ENCODE results near the gene TJAP1.
"Not testable (repeated sequence)": the region's sequence is repeated elsewhere in the genome, so short reads cannot be mapped to it uniquely, and the experiment has no call there.

TJAP1 gene

DNA sequence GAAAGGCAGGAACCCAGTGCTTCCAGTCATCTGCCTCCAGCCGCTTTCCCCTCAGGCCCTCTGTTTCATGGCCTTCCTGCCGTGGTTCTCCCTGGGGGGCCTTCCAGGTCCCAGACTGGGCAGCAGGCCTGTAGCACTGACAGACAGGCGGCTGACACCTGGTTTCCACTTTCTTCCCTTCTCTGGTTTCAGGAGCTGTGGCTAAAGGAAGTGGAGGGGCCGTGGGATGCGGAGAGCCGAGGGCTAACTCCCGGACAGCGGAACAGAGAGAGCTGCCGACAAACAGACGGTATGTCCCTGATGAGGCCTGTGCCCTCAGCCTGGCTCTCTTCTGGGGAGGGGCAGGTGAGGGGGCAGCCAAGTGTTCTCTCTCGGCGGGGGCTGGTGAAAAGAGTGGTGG lies 20.3 kb downstream of the TJAP1 start:
- no peaks in the 10 kb centered on the region for H3K27me3 ChIP-seq (ENCODE audit: insufficient read depth, low read length)
- H3K4me1 ChIP-seq (ENCODE audit: insufficient read depth, low read length) = peaks cover 14% of the 10 kb centered on the region
- H3K9ac ChIP-seq (ENCODE audit: low read depth, low read length) = no peak overlapping the region
- H3K27ac ChIP-seq (ENCODE audit: low read length) = no peak overlapping the region
- no peaks in the 10 kb centered on the region for H3K9me3 ChIP-seq (ENCODE audit: insufficient read depth, low read depth, low read length)
- H3K36me3 ChIP-seq (ENCODE audit: insufficient read depth, low read depth, low read length) = peaks cover 59% of the 10 kb centered on the region
- no peak overlapping the region for H3K4me3 ChIP-seq (ENCODE audit: low read length)

DNA sequence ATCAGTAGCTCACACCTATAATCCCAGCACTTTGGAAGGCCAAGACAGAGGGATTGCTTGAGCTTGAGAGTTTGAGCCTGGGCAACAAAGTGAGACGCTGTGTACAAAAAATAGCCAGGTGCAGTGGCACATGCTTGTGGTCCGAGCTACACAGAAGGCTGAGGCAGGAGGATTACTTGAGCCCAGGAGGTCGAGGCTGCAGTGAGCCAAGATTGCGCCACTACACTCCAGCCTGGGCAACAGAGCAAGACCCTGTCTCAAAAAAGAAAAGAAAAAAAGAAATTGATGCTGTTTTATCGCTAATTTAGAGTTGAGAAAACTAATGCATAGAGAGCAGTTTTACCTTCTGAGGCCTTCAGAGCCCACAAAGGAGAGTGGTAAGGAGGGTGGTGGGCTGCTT lies 20.9 kb downstream of the TJAP1 start:
- not testable (repeated sequence) for H3K4me1 ChIP-seq (ENCODE audit: insufficient read depth, low read length); H3K27ac ChIP-seq (ENCODE audit: low read length); H3K9me3 ChIP-seq (ENCODE audit: insufficient read depth, low read depth, low read length); H3K4me3 ChIP-seq (ENCODE audit: low read length); H3K27me3 ChIP-seq (ENCODE audit: insufficient read depth, low read length); H3K9ac ChIP-seq (ENCODE audit: low read depth, low read length)
- H3K36me3 ChIP-seq (ENCODE audit: insufficient read depth, low read depth, low read length) = peaks cover 65% of the 10 kb centered on the region

DNA sequence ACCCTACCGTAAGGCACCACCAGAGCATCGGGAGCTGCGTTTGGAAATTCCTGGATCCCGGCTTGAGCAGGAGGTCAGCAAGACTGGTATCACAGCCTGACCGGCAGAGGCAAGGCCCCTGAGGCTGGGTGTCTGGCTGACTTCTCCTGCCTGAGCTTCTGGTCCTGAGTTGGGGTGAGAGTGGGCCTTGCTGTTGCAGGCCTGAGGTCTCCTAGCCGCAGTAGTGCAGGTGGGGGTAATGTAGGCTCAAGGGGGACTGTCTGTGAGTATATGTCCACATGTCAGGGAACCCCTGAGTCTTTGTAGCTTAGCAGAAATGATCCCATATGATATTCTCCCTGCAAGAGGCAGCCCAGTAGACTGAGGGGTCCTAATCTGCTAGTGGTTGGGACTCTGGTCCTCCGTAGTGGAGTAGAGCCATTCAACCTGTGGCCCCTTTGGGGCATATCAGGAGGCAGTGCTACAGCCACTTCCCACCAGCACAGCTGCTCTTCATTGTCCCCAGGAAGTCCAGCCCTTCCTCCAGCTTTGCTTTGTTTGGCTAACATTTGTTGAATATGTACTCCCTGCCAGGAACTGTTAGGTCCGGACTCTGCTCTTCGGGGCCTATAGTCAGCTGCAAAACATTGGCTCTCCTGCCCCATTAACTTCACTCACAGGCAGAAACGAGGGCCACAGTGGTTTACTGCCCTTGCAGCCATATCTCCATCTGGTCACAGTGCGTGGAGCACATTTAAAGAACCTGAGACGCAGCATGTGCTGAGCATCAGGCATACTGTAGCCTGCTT lies 21.9 kb downstream of the TJAP1 start:
- H3K36me3 ChIP-seq (ENCODE audit: insufficient read depth, low read depth, low read length) = peaks cover 67% of the 10 kb centered on the region
- H3K27me3 ChIP-seq (ENCODE audit: insufficient read depth, low read length) = no peaks in the 10 kb centered on the region
- no peak overlapping the region for H3K4me3 ChIP-seq (ENCODE audit: low read length)
- H3K27ac ChIP-seq (ENCODE audit: low read length) = no peak overlapping the region
- no peak overlapping the region for H3K9ac ChIP-seq (ENCODE audit: low read depth, low read length)
- H3K9me3 ChIP-seq (ENCODE audit: insufficient read depth, low read depth, low read length) = no peaks in the 10 kb centered on the region
- H3K4me1 ChIP-seq (ENCODE audit: insufficient read depth, low read length) = peaks cover 6% of the 10 kb centered on the region

DNA sequence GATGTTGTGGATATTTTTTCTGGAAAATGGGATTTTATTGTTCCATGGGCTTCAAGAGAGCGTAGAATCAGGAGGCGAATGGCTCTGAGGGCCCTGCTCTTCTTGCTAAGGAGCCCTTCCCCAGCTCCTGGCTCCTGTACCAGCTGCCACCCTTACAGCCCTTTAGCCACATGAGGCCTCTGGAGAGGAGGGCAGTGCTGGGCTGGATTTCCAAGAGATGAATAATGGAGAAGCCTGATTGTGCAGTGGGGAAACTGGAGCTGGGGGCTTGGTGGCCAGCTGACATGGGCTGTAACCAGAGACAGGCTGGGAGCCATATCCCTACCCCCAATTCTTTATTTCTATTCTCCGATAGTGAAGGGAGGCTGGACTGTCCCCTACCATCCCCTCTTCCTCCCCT lies 23.6 kb downstream of the TJAP1 start:
- Histone ChIP-seq H3K4me1 (ENCODE audit: insufficient read depth, low read length) (peaks cover 4% of the 10 kb centered on the region), H3K9me3 (ENCODE audit: insufficient read depth, low read depth, low read length) (no peaks in the 10 kb centered on the region), H3K27ac (ENCODE audit: low read length) (no peak overlapping the region), H3K4me3 (ENCODE audit: low read length) (no peak overlapping the region), H3K36me3 (ENCODE audit: insufficient read depth, low read depth, low read length) (peaks cover 77% of the 10 kb centered on the region), H3K27me3 (ENCODE audit: insufficient read depth, low read length) (no peaks in the 10 kb centered on the region), H3K9ac (ENCODE audit: low read depth, low read length) (no peak overlapping the region)

DNA sequence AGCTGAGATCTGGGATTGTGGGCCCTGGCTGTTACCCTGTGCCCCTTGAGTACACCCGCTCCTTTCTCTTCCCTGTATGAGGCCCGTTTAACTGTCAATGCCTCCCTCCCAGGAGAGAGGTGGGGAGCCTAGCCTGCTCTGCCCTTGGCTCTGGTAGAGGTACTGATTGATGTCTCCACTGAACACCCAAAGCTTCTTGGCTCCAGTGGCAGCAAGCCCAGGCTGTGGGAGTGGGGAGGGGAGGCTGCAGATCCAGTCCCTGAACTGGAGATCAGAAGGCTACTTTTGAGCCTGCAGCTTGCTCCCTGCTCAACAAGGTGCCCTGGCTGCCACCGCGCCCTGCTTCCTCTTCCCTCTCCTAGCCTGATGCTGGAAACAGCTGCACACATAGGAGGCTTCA lies 25.3 kb downstream of the TJAP1 start:
- H3K27ac ChIP-seq (ENCODE audit: low read length) = no peak overlapping the region
- H3K4me3 ChIP-seq (ENCODE audit: low read length) = no peak overlapping the region
- no peaks in the 10 kb centered on the region for H3K4me1 ChIP-seq (ENCODE audit: insufficient read depth, low read length)
- peaks cover 9% of the 10 kb centered on the region for H3K27me3 ChIP-seq (ENCODE audit: insufficient read depth, low read length)
- no peak overlapping the region for H3K9ac ChIP-seq (ENCODE audit: low read depth, low read length)
- no peaks in the 10 kb centered on the region for H3K9me3 ChIP-seq (ENCODE audit: insufficient read depth, low read depth, low read length)
- H3K36me3 ChIP-seq (ENCODE audit: insufficient read depth, low read depth, low read length) = peaks cover 72% of the 10 kb centered on the region

DNA sequence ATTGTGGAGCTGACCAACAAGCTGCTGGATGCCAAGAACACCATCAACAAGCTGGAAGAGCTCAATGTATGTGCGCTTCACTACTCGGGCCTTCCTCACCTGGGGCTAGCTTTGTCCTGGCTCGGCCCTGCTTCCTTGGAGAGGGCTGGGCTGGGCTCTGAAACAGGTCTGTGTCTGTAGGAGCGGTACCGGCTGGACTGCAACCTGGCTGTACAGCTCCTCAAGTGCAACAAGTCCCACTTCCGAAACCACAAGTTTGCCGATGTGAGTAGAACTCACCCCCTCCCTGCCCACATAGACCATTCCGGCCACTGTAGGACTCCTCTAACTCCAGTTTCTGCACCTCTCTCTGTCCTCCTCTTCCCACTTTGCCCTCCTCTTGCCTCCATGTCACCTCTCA lies 26.1 kb downstream of the TJAP1 start:
- Histone ChIP-seq H3K36me3 (ENCODE audit: insufficient read depth, low read depth, low read length) (peaks cover 64% of the 10 kb centered on the region), H3K27ac (ENCODE audit: low read length) (no peak overlapping the region), H3K4me1 (ENCODE audit: insufficient read depth, low read length) (no peaks in the 10 kb centered on the region)

DNA sequence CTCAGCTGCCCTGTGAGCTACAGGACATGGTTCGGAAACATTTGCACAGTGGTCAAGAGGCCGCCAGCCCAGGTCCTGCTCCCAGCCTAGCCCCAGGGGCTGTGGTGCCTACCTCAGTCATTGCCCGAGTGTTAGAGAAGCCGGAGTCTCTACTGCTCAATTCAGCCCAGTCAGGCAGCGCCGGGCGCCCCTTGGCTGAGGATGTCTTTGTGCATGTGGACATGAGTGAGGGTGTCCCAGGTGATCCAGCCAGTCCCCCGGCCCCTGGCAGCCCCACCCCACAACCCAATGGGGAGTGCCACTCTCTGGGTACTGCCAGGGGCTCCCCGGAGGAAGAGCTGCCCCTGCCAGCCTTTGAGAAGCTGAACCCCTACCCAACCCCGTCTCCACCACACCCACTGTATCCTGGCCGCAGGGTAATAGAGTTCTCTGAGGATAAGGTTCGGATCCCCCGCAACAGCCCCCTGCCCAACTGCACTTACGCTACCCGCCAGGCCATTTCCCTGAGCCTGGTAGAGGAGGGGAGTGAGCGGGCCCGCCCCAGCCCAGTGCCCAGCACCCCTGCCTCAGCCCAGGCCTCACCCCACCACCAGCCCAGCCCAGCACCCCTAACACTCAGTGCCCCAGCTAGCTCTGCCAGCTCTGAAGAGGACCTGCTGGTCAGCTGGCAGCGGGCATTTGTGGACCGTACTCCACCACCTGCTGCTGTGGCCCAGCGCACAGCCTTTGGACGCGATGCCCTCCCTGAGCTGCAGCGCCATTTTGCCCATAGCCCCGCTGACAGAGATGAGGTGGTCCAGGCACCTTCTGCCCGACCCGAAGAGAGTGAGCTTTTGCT lies 27.6 kb downstream of the TJAP1 start:
- Histone ChIP-seq H3K27ac (ENCODE audit: low read length) (no peak overlapping the region), H3K27me3 (ENCODE audit: insufficient read depth, low read length) (peaks cover 29% of the 10 kb centered on the region), H3K36me3 (ENCODE audit: insufficient read depth, low read depth, low read length) (peaks cover 49% of the 10 kb centered on the region), H3K4me1 (ENCODE audit: insufficient read depth, low read length) (no peaks in the 10 kb centered on the region), H3K9ac (ENCODE audit: low read depth, low read length) (no peak overlapping the region), H3K9me3 (ENCODE audit: insufficient read depth, low read depth, low read length) (no peaks in the 10 kb centered on the region), H3K4me3 (ENCODE audit: low read length) (no peak overlapping the region)

More for the DNA sequence above, 26.1 kb downstream of the TJAP1 start:
- Histone ChIP-seq H3K27me3 (ENCODE audit: insufficient read depth, low read length) (peaks cover 16% of the 10 kb centered on the region), H3K4me3 (ENCODE audit: low read length) (no peak overlapping the region), H3K9me3 (ENCODE audit: insufficient read depth, low read depth, low read length) (no peaks in the 10 kb centered on the region), H3K9ac (ENCODE audit: low read depth, low read length) (no peak overlapping the region)

DNA sequence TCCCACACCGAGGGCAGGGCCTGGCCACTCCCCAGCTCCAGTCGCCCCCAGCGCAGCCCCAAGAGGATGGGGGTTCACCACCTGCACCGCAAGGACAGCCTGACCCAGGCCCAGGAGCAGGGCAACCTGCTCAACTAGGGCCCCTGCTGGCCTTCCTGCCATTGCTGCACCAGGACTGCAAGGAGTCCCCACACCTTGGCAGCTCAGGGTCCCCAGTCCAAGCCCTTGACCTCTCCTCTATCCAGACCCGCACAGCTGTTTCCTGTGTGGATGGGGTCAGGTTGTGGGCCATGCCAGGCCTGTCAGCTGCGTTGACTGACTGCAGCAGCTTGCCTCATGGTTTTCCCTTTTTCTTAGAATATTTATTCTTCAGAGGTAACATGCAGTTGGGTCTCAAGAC lies 28.3 kb downstream of the TJAP1 start:
- H3K9me3 ChIP-seq (ENCODE audit: insufficient read depth, low read depth, low read length) = no peaks in the 10 kb centered on the region
- peaks cover 29% of the 10 kb centered on the region for H3K27me3 ChIP-seq (ENCODE audit: insufficient read depth, low read length)
- H3K36me3 ChIP-seq (ENCODE audit: insufficient read depth, low read depth, low read length) = peaks cover 42% of the 10 kb centered on the region
- H3K4me1 ChIP-seq (ENCODE audit: insufficient read depth, low read length) = no peaks in the 10 kb centered on the region
- no peak overlapping the region for H3K27ac ChIP-seq (ENCODE audit: low read length)
- H3K9ac ChIP-seq (ENCODE audit: low read depth, low read length) = no peak overlapping the region
- H3K4me3 ChIP-seq (ENCODE audit: low read length) = no peak overlapping the region

DNA sequence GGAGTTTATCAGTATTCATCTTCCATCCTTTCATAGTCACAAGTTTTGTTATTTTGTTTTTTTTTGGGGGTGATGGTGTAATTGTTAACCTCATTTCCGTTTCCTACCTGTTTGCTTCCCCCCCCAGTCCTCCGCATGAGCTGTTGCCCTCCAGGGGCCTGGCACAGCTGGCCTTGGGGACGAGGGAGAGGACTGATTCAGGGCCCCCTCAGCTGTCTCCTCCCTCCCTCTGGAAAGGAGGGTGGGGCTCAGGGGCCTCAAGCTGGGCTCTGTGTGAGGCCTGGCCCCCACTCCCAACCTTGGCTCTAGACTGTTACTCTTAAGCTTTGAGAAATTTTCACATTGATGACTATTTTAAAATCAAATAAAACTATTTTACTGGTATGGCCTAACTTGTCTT lies 28.8 kb downstream of the TJAP1 start:
- H3K9ac ChIP-seq (ENCODE audit: low read depth, low read length) = no peak overlapping the region

DNA sequence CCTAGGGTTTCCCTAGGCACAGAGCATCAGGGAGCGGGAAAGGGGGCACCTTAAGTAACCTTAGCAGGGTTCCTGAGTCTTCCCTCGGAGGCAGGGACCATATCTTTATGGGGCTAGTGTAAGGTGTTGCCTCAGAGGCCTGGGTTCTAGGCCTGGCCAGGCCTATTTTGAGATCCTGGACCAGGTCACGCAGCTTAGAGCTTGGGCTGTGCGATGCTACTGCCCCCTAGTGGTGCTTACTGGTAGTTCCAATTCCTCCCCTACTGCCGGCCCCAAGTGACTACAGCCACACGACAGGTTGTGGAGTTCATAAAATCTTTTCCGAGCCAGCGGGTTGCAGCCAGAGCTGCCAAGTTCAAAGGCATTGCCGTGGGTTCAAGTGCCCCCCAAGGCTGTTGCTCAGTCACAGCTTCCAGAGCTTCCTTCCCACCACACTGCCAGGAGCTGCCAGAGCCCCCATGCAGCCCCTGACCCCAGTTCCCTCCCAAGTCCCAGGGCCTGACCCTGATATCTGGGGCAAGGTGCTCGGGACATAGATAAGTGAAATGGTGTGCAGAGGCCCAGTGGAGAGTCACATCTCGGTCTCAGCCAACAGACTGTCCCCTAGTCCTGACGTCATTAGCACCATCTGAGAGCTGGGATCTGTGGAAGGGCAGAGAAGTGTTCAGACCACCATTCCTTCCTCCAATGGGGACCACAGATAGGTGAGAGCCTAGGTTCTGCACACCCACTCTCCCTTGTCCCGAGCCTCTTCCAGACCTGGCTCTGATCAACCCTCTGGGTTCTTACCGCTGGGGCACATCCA lies 29.5 kb downstream of the TJAP1 start:
- Histone ChIP-seq H3K27me3 (ENCODE audit: insufficient read depth, low read length) (peaks cover 29% of the 10 kb centered on the region), H3K9me3 (ENCODE audit: insufficient read depth, low read depth, low read length) (no peaks in the 10 kb centered on the region), H3K4me3 (ENCODE audit: low read length) (no peak overlapping the region), H3K4me1 (ENCODE audit: insufficient read depth, low read length) (no peaks in the 10 kb centered on the region), H3K36me3 (ENCODE audit: insufficient read depth, low read depth, low read length) (peaks cover 39% of the 10 kb centered on the region), H3K9ac (ENCODE audit: low read depth, low read length) (no peak overlapping the region), H3K27ac (ENCODE audit: low read length) (no peak overlapping the region)

More for the DNA sequence above, 28.8 kb downstream of the TJAP1 start:
- peaks cover 39% of the 10 kb centered on the region for H3K36me3 ChIP-seq (ENCODE audit: insufficient read depth, low read depth, low read length)
- H3K9me3 ChIP-seq (ENCODE audit: insufficient read depth, low read depth, low read length) = no peaks in the 10 kb centered on the region
- no peaks in the 10 kb centered on the region for H3K4me1 ChIP-seq (ENCODE audit: insufficient read depth, low read length)
- H3K27ac ChIP-seq (ENCODE audit: low read length) = no peak overlapping the region
- no peak overlapping the region for H3K4me3 ChIP-seq (ENCODE audit: low read length)
- H3K27me3 ChIP-seq (ENCODE audit: insufficient read depth, low read length) = peaks cover 29% of the 10 kb centered on the region

DNA sequence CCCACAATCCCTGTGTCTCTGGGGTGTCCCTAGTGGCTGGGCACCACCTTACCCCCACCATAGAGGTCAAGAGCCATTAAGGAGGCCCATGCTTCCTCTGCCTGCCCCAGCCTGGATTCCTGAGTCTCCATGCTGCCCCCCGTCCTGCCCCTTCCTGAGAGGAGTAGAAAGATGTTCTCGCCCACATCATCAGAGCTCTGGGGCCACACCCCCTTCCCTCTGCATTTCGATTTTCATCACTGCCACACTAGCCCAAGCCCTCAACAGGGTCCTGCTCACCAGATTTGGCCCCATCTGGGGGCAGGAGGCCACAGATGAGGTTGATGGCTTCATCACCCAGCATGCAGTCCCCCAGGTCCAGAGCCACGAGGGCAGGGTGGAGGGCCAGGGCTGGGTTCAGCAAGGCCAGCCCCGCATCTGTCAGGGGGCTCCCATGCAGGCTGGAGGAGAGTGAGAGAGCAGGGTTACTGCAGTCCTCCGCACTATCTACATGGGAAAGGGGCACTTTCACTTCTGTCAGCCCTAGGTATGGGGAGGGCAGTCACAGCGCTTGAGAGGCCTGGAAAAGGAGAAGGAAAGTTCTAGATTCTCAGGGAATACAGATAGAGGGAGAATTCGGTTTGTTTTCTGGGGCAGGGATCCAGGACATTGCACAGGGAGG lies 31.2 kb downstream of the TJAP1 start:
- Histone ChIP-seq H3K9ac (ENCODE audit: low read depth, low read length) (no peak overlapping the region), H3K4me1 (ENCODE audit: insufficient read depth, low read length) (no peaks in the 10 kb centered on the region)

More for the DNA sequence above, 31.2 kb downstream of the TJAP1 start:
- Histone ChIP-seq H3K27me3 (ENCODE audit: insufficient read depth, low read length) (peaks cover 29% of the 10 kb centered on the region), H3K9me3 (ENCODE audit: insufficient read depth, low read depth, low read length) (no peaks in the 10 kb centered on the region), H3K27ac (ENCODE audit: low read length) (no peak overlapping the region), H3K36me3 (ENCODE audit: insufficient read depth, low read depth, low read length) (peaks cover 39% of the 10 kb centered on the region), H3K4me3 (ENCODE audit: low read length) (peak overlapping the region; percentile 67; the same call in 1 of the 2 replicates)
